Measurements from ENCODE around the gene RNF126.

DNA sequence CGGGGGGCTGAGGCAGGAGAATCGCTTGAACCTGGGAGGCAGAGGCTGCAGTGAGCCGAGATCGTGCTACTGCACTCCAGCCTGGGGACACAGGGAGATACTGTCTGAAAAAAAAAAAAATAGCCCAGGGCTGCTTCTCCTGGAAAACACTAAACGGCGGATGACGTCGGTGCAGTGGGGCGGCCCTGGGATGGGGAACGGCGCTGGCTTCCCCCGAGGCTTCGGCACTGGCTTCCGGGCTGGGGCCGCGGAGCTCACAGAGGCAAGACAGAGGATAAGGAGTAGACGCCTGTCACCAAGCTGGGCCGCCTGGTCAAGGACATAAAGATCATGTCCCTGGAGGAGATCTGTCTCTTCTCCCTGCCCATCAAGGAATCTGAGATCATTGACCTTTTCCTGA, 27.2 kb upstream of the RNF126 start:
- TF ChIP-seq ZNF384 (IDR thresholded peaks at IDR 0.05) (no peak), L3MBTL2 (conservative IDR thresholded peaks at IDR 0.05) (no peak), FOXA1 (IDR thresholded peaks at IDR 0.05) (no peak), BHLHE40 (IDR thresholded peaks at IDR 0.05; ENCODE audit: borderline replicate concordance) (no peak), HDGF (IDR thresholded peaks at IDR 0.05; ENCODE audit: borderline replicate concordance) (no peak)
- TF ChIP-seq, protein P1, sequence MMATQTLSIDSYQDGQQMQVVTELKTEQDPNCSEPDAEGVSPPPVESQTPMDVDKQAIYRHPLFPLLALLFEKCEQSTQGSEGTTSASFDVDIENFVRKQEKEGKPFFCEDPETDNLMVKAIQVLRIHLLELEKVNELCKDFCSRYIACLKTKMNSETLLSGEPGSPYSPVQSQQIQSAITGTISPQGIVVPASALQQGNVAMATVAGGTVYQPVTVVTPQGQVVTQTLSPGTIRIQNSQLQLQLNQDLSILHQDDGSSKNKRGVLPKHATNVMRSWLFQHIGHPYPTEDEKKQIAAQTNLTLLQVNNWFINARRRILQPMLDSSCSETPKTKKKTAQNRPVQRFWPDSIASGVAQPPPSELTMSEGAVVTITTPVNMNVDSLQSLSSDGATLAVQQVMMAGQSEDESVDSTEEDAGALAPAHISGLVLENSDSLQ (IDR thresholded peaks at IDR 0.05) = no peak
